HG03196 (cell line): ENCODE results near the gene DUSP6.

Source experiments
- ATAC-seq: cut with Tn5 transposase; IDR thresholded peaks from one replicate; pipeline ENCODE4 v1.9.1; 2021; ENCODE audit not compliant: unreplicated experiment

Gene DUSP6

GRCh38 chr12:89352492-89353187, at the start of gene DUSP6:
TSS of gene DUSP6 (minus strand) at chr12:89352501. CDS start at chr12:89352039, 462 bp downstream.
- peak; percentile 65 for ATAC-seq

DNA sequence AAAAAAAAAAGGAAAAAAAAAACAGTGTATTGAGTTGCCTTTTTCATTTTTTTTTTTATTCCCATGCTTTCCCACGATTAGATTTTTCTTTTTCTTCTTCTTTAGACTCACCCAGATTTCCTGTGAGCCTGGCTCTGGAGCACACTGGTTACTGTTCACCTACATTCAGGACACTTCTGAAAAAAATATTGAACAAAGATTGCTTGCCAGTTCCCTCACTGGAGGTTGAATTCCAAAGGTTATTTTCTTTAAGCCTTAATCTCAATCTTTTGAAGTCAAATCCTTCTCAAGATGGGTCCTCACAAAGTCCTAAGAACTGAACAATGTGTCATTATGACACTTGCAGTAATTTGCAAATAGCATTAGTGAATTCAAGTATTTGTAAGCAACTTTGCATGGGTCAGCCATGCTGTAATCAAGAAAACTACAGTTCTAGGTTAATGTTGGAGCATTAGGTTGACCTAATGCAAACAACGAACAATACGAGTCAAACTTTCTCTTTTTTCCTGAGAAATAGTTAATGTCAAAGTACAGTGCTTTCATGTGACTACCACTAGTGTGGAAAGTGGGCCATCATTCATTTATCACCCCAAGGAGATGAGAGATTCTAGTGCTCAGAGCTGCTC, 49.2 kb upstream of the DUSP6 start:
- no peak for ATAC-seq

- no peak for ATAC-seq
These were observed 48.1 kb upstream of the DUSP6 start for GRCh38 chr12:89400415-89400814.

DNA sequence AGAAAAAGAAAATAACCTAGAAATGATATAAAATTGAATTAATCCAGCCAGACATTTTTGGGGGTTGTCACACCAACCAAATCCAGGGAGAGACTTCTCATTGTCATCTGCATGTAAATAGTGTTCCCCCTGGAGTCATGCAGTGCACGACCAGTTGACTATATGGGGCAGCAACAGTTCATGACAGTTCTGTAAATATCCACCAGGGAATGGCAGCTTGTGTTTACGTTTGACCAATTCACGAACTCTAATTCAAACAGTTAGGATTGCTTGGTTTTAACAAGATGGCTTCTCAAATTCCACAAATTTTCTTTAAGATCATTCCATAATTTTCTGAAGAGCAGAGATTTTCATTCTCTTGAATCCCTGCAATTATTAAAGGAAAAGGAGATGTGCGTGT, 43.4 kb upstream of the DUSP6 start:
- no peak for ATAC-seq

GRCh38 chr12:89393551-89394121, 41.3 kb upstream of the DUSP6 start:
- no peak for ATAC-seq

- no peak for ATAC-seq
These were observed 40.1 kb upstream of the DUSP6 start for GRCh38 chr12:89392391-89392790.

DNA sequence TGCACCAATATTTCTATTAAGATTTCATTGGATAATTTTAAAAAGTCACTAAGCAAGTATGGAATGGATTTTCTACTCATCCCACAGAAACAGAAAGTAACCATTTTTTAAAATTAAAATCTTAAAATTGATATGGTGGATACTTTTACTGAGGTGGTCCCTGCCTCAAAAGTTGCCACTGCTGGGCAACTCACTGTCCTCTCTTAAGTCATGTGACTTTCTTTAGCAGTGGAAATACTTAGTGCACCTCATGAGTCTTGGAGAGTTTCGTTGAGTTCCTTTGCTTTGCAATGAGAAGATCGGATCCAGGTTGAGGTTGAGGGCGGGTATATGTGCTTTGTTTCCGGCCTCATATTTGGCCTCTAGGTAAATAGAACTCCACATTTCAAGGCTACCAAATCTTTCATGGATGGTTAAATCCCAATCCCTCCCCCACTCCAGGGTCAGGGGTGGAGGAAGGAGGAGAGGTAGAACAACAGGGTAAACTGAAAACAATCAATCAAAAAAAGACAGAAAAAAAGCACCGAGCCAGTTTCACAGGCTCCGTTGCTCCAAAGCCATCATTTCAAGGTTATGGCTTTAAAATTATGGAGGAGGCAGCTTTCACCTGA, 39.5 kb upstream of the DUSP6 start:
- no peak for ATAC-seq

DNA sequence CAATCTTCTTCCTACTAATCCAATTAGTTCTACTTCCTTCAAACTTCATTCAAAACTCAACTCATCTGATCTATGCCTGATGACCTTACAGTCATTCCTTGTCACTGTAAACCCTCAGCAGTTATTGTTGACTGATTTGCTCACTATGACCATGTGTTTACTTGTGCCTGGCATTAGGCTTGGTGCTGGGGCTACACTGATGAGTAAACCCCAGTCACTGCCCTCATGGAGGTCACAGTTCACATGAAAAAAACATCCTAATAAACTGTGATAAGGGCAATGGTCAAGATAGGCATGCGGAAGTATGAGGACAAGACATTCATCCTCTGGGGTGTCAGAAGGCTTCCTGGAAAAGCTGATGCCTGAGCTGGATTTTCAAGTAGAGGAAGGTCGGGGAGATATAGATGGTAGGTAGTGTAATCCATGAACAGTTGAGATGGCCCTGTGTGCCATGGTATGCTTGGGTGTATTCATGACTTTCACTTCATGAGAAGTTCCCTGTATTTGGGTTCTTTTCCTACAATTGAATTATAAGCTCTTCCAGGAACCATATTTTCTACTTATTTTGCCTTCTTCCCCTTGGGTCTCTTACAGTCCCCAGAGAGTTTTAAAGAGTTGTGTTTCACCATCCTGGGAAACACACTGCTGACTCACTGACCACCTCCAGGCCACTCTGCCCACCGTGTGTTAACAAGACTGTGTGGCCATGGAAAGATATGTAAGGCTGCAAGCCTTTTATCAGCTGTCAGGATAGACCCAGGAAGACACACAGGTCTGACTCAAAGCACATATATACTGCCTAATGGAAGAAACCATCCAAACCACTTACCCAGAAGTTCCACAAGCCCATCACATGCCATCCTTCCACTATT, 38.7 kb upstream of the DUSP6 start:
- no peak for ATAC-seq

DNA sequence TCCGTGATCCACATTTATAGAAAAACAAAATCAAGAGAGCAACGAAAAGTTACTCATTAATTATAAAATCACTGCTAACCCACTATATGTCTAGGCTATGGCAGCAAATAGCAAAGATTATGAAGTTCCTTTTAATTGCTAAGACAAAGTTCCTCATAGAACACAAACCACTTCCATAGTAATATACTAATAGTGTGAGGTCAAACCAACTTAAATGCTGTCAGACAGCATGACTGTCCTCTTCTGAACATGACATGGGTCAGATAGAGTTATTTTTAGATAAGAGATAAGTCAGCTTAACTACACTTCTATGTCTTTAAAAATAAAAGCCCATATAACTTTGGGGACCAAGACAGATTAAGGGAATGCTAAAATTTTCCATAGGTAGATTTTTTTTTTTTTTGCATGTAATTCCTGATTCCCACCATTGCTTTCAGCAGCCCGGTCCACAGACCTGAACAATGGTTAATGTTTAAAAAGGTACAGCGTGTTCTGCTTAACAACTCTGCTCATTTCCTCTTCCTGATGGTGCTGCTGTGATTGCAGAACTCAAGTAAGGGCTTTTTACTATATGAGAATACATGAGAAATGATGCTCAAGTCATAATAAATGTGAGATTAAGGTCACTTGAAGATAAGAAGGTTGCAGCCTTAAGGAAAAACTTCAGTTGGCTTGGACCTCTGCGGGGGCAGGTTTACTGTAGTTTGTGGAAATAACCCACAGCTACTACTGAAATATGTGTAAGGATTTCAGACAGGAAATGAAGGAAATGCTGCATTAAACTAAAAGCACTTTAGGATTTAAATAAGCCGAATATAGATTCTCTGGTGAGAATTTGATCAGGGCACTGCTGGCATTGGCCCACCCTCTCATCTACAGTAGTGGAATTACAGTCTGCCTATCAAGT, 37.7 kb upstream of the DUSP6 start:
- peak; percentile 76 for ATAC-seq

GRCh38 chr12:89386138-89386537, 33.8 kb upstream of the DUSP6 start:
- no peak for ATAC-seq

GRCh38 chr12:89384807-89385206, 32.5 kb upstream of the DUSP6 start:
- no peak for ATAC-seq

GRCh38 chr12:89384050-89384758, 31.9 kb upstream of the DUSP6 start:
- ATAC-seq, result no peak

DNA sequence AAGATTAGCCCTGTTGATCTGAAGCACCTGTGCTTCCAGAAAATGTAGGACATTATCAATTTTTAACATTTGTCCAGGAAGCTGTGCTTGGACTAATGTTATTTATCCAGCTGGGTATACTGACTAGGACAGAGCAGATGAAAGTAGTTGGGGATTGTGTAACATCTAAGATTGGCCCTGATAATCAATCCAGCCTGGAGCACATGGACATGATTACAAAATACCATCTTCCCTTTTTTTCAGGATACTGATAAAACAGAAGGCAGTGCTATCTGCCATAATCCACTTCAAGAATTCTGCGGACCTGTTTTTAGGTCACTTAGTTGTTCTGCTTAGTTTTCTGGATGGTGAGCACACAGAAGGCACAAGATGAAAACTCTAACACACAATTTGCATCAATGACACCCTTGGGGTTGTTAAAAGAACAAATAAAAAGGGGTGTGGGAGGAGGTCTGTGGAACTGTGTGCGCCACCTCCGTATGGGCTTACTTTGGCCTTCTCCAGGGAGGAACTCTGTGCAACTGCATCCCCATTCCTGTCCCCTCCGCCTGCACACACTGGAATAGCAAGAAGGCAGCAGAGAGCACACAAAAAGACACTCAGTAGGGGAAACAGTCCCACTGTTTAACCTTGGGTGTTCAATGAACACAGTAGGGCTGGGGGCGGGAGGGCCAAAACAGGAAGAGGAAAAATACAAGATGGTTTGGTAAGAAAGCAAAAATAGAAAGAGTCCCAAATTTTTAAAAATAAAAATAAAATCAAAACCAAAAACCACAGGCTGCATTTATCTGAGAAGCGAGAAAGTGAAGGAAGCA, 31.1 kb upstream of the DUSP6 start:
- ATAC-seq, result no peak

DNA sequence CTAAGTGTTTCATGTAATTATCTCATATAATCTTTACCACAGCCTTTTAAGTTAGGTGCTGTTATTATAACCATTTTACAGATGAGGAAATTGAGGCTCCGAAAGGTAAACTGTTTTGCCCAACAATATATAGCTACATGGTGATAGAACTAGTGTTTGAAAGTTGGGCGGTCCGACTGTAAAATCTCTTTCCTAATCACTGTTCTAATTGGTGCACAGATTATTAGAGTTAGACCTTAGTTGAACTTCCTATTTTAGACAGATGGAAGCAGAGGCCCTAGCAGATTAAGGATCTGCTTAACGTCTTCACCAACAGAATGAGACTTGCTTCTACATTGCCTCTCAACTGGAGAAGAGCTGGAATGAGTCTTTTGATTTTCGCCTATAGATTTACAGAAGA, 30.0 kb upstream of the DUSP6 start:
- no peak for ATAC-seq

DNA sequence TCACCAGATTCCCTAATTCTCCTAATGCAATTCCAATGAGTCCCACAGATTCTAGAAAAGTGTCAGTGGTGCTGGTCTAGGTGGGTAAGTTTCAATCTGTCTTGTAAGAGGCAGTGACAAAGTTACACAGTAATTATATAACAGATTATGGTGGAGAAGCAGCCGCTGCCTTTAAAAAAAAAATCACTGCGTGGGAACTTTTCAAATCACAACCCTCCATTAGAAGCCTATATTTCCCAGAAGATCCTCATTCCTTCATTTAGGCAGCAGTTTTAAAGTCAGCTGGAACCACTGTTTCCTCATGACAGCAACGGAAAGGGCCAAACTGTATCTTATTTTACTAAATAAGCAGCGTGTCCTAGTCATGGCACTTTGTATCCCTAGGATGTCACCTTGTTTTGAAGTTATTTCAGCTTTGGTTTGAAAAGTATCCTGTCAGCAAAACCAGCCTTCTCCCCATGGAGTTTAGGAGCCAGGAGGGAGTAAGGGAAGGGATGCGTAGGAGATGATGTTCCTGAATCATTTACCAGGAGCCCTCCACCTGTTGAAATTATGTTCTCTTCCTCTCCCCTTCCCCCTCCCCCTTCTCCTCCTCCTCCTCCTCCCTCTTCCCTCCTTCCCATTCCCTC, 27.7 kb upstream of the DUSP6 start:
- ATAC-seq, result no peak

- ATAC-seq, result no peak
These were observed 27.0 kb upstream of the DUSP6 start for GRCh38 chr12:89379148-89379838.

DNA sequence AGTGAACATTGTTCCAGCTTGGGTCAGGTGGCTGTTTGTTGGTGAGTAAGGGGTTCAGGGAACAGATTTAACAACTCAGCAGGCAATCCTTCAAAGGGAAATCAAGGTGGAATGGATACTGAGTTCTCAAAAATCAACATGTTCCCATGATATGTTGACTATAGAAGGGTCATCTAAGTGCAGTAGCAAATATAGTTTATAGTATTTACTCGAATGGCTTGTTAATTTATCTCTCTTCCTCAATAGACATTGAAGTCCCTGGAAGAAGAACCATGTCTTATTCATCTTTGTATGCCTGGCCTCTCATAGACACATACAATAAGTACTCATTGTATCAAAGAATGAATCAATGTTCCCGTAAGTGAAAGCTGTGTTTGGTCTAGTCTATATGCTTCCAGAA, 24.5 kb upstream of the DUSP6 start:
- no peak for ATAC-seq

- no peak for ATAC-seq
These were observed 23.9 kb upstream of the DUSP6 start for GRCh38 chr12:89376202-89376529.
